HG03280 (cell line): ENCODE measurements around the gene NECAB3.
"Not testable (repeated sequence)": the region's sequence is repeated elsewhere in the genome, so short reads cannot be mapped to it uniquely, and the experiment has no call there.

ENCODE experiments used
- ATAC-seq: cut with Tn5 transposase; IDR thresholded peaks from one replicate; pipeline ENCODE4 v1.9.1; 2021; ENCODE audit warnings: mild to moderate bottlenecking, moderate library complexity; ENCODE audit not compliant: unreplicated experiment

Gene NECAB3

GRCh38 chr20:33651562-33652048 is 22.6 kb downstream of the NECAB3 start:
- no peak for ATAC-seq

GRCh38 chr20:33650753-33651561 is 23.3 kb downstream of the NECAB3 start:
- no peak for ATAC-seq

DNA sequence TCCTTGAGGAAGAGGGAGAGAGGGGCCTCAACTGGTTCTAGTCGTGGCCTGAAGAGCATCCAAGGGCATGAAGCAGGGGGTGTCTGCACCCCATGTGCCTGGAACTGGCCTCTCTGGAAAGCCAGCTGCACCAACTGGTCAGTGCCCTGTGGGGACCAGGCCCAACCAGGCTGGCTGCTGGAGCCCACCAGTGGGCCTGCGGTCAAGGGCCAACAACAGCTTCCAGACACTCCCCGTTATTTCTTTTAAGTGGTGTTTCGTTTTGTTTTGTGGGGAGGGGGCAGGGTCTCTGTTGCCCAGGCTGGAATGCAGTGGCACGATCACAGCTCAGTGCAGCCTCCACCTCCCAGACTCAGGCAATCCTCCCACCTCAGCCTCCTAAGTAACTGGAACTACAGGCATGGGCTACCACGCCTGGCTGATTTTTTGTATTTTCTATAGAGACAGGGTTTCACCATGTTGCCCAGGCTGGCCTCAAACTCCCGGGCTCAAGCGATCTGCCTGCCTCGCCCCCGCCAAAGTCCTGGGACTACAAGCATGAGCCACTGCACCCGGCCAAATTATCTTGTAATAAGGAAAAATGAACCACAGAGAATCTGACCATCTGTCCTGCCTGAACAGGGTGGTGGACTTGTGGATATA is 24.0 kb downstream of the NECAB3 start:
- no peak for ATAC-seq

DNA sequence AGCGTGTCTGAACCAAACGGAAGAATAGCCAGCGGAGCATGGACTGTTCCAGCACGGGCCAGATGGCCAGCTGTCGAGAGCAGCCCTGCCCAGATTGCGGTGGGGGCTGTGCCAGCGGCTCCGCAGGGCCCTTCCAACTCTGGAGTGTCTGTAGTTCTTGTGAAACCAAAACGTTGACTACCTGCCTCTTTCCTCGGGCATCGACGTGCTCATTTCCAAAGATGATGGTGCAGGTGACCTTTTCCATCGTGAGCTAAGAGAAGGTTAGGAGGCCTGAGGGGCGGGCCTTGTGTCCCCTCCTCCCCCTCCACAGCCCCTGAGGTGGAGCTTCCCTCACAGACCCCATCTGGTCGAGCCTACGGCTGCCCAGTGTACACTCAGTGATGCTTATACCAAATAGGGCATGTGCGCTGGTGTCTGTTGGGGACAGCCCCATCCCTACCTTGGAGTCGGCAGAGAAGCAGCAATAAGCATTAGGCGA is 25.0 kb downstream of the NECAB3 start:
- ATAC-seq: no peak

DNA sequence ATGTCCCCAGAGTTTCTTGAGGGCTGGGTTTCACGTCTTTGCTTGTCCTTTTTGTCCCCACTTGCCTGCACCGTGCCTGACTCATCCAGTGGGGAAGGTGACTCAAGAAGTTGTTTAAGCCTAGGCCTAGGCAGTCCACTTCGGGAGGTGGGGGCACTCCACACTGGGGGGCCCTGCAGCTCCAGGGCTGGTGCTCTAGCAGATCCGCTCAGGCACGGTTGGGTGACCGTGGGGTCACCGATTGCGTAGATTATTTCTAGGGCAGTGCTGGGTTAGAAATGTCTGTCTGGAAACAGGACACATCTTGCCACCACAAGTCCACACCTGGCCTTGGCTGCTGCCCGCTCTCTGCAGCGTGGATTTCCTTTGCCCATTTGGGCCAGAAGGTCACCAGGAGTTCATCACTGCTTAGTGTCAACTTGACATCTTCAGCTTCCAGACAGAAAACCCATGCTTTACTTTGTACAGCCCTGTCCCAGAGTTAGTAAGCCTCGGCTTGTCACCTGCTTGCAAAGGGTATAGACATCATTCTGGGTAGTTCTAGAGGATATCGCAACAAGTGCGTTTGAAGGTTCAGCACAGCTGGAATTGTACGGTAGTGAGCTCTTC is 25.7 kb downstream of the NECAB3 start:
- no peak for ATAC-seq

- no peak for ATAC-seq
Measured at GRCh38 chr20:33647603-33648395, 26.4 kb downstream of the NECAB3 start.

DNA sequence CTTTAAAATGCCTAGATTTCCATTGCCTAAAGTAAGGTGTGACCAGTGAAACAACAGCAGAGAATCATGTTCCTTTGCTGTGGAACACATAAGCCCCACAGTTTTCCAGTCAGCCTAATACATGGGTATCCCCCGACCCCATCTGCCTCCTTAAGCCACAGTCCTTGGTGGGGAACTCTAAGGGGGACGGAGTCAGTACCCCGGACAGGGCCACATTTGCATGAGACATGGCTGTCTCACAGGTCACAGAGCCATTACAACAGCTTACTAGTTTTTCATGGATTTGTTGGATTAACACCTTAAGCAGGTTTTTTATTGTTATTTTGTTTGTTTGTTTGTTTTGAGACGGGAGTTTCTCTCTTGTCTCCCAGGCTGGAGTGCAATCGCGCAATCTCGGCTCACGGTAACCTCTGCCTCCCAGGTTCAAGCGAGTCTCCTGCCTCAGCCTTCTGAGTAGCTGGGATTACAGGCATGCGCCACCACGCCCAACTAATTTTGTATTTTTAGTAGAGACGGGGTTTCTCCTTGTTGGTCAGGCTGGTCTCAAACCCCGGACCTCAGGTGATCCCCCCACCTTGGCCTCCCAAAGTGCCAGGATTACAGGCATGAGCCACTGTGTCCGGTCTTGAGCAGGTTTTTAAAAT is 27.1 kb downstream of the NECAB3 start:
- ATAC-seq: not testable (repeated sequence)

DNA sequence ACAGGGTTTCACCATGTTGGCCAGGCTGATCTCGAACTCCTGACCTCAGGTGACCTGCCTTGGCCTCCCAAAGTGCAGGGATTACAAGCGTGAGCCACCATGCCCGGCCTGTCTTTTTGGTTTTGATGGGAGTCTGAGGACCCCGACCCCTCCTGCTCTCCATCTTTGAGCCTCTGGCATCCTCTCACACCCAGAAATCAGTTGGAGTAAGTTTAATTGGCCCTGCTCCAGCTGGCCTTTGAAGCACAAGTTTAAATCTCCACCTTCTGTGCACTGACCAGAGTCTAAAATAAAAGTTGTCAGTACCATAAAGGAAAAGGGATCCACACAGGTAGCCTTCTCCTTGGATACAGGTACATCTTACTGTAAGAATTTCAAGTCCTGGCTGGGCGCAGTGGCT is 28.0 kb downstream of the NECAB3 start:
- ATAC-seq: no peak

GRCh38 chr20:33645396-33645795 is 28.8 kb downstream of the NECAB3 start:
- no peak for ATAC-seq

- ATAC-seq: no peak
Measured at GRCh38 chr20:33645072-33645358, 29.2 kb downstream of the NECAB3 start.

- ATAC-seq: no peak
Measured at GRCh38 chr20:33644313-33645071, 29.7 kb downstream of the NECAB3 start.

- no peak for ATAC-seq
Measured at GRCh38 chr20:33640287-33640686, 33.9 kb downstream of the NECAB3 start.

- ATAC-seq: no peak
Measured at GRCh38 chr20:33636776-33637175, 37.5 kb downstream of the NECAB3 start.

DNA sequence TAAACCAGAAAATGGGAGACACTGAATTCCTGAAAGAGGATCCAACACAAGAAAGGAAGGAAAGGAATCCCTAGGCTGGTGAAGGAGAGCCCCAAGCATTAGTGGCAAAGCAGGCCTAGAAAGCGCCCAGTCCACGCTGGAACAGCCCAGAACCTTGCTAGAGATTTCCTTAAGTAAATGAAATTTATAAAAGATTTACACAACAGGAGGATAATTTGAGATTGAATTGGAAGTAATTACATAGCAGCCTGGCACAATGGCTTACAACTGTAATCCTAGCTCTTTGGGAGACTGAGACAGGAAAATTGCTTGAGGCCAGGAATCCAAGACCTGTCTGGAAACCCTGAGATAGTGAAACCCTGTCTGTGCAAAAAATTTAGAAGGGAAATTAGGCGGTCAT is 38.9 kb downstream of the NECAB3 start:
- no peak for ATAC-seq

- not testable (repeated sequence) for ATAC-seq
Measured at GRCh38 chr20:33631910-33632309, 42.3 kb downstream of the NECAB3 start.

DNA sequence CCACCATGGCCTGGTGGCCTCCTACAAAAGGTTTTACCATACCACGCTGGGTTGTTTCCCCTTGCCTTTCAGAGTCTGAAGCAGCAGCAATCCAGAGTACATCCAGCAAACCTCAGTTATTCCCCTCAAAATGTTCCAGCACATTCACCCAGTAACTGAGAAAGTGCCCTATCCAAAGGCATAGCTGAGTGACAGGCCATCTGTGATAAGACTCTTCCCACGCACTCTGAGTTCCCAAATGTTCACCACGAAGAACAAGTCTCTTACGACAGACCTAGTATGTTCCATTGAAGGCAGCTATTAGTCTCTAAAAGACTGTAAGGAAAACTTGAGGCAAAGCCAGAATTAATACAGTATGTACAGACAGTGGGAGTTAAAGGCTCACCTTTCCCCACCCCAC is 43.7 kb downstream of the NECAB3 start:
- no peak for ATAC-seq

DNA sequence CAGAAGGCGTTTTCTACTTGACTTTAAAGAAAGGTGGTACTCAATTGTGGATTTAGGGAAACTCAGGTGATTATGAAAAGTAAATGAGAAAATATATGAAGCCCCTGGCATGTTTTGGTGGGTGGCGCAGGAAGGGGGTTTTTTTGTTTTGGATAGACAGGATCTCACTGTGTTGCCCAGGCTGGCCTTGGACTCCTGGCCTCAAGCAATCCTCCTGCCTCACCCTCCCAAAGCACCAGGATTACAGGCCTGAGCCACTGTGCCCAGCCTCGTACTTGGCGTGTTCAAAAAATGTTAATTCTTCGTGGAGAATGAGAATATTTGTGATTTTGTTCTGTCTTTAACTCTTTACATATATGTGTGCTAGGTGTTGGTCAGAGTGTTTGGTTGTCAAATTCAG is 44.2 kb downstream of the NECAB3 start:
- ATAC-seq: no peak

- no peak for ATAC-seq
Measured at GRCh38 chr20:33629533-33629932, 44.7 kb downstream of the NECAB3 start.

DNA sequence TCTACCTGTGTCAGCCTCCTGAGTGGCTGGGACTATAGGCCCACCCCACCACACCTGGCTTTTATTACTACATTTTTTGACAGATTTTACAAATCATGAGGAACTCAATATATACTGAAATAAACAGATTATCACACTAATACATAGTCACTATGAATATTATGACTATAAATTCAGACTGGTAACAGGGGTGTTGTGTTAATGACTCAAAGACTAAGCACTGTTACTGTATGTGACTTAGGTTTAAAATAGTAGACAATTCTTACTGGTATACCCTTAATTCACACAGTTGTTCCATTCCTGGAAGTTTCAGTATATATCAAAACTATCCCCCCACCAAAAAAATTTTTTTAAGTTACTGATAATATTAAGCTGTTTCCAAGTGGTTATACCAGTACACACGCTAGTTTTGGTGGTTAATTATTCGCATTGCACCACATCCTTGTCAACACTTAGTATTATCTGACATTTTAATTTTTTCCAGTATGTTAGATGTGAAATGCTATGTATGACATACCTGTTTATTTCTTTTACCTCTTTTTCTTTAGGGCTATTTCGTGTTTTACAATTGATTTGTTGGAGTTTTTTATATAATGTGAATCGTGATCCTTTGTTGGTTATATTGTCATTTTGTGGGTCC is 46.5 kb downstream of the NECAB3 start:
- no peak for ATAC-seq
